ENCODE measurements around the gene MAP2K1.

- TF ChIP-seq CTCF (IDR thresholded peaks at IDR 0.05) (no peak), ZFX (IDR thresholded peaks at IDR 0.05; ENCODE audit: borderline replicate concordance) (no peak)
Measured at GRCh38 chr15:66399276-66399675, 12.6 kb downstream of the MAP2K1 start.

Data from 22Rv1 (cell line).